ENCODE data around the gene PPM1H. TPM values are rescaled to one million over a fixed set of nuclear protein-coding genes. Genes with fewer than 3 reads are reported as not detected.

The PPM1H gene
- total RNA-seq, 4 donors from 2014 or later, result 0.83 to 3.0 (median 2.3) TPM

GRCh38 chr12:62898526-62898925 lies 36.4 kb downstream of the PPM1H start:
- H3K4me3 ChIP-seq, result no peak overlapping the region
- no peaks in the 10 kb centered on the region for H3K27me3 ChIP-seq
- no peak for DNase-seq (ENCODE audit: extremely low spot score)
- H3K36me3 ChIP-seq, result no peaks in the 10 kb centered on the region
- peaks cover 0 to 6% (median 0%) of the 10 kb centered on the region in 4 donors for H3K4me1 ChIP-seq
- intact Hi-C loops (cut with DNase I), result no loop called here
- WGBS, result 72% methylated on average over 2 of the region's 2 CpGs
- TF ChIP-seq CTCF (IDR thresholded peaks at IDR 0.05), result no peak
- TF ChIP-seq EP300 (IDR thresholded peaks at IDR 0.05), result no peak
- no peak for TF ChIP-seq POLR2A (IDR thresholded peaks at IDR 0.05; ENCODE audit: low read depth)
- no peak for TF ChIP-seq POLR2AphosphoS5 (IDR thresholded peaks at IDR 0.05)
- no peaks in the 10 kb centered on the region for H3K9me3 ChIP-seq
- no peak overlapping the region for H3K27ac ChIP-seq (replicated peaks in 1 of 4)

GRCh38 chr12:62895351-62895877 lies 39.5 kb downstream of the PPM1H start:
- no peak overlapping the region for H3K4me3 ChIP-seq
- no peaks in the 10 kb centered on the region for H3K4me1 ChIP-seq
- DNase-seq (ENCODE audit: extremely low spot score), result no peak
- no peaks in the 10 kb centered on the region for H3K36me3 ChIP-seq
- no peak overlapping the region for H3K27ac ChIP-seq (replicated peaks in 1 of 4)
- no peak for TF ChIP-seq CTCF (IDR thresholded peaks at IDR 0.05)
- TF ChIP-seq POLR2AphosphoS5 (IDR thresholded peaks at IDR 0.05), result no peak
- TF ChIP-seq POLR2A (IDR thresholded peaks at IDR 0.05; ENCODE audit: low read depth), result no peak
- TF ChIP-seq EP300 (IDR thresholded peaks at IDR 0.05), result no peak
- no peaks in the 10 kb centered on the region for H3K9me3 ChIP-seq
- WGBS, result 59% methylated on average over 2 of the region's 2 CpGs
- no peaks in the 10 kb centered on the region for H3K27me3 ChIP-seq
- intact Hi-C loops (cut with DNase I), result no loop called here

GRCh38 chr12:62893276-62893675 lies 41.7 kb downstream of the PPM1H start:
- Histone ChIP-seq H3K27me3 (no peaks in the 10 kb centered on the region), H3K9me3 (no peaks in the 10 kb centered on the region), H3K4me1 (no peaks in the 10 kb centered on the region), H3K36me3 (no peaks in the 10 kb centered on the region), H3K27ac (replicated peaks in 1 of 4) (no peak overlapping the region), H3K4me3 (no peak overlapping the region)
- DNase-seq (ENCODE audit: extremely low spot score), result no peak
- intact Hi-C loops (cut with DNase I), result no loop called here
- WGBS, result 71% methylated on average over 1 of the region's 1 CpG
- TF ChIP-seq CTCF (IDR thresholded peaks at IDR 0.05), result no peak
- TF ChIP-seq POLR2A (IDR thresholded peaks at IDR 0.05; ENCODE audit: low read depth), result no peak
- TF ChIP-seq EP300 (IDR thresholded peaks at IDR 0.05), result no peak
- TF ChIP-seq POLR2AphosphoS5 (IDR thresholded peaks at IDR 0.05), result no peak

- no peak overlapping the region for H3K4me3 ChIP-seq
- H3K9me3 ChIP-seq, result no peaks in the 10 kb centered on the region
- no peak for DNase-seq (ENCODE audit: extremely low spot score)
- H3K27me3 ChIP-seq, result no peaks in the 10 kb centered on the region
- WGBS, result 76% methylated on average over 5 of the region's 5 CpGs
- no peaks in the 10 kb centered on the region for H3K4me1 ChIP-seq
- H3K36me3 ChIP-seq, result no peaks in the 10 kb centered on the region
- H3K27ac ChIP-seq (replicated peaks in 1 of 4), result no peak overlapping the region
- intact Hi-C loops (cut with DNase I), result no loop called here
- no peak for TF ChIP-seq EP300 (IDR thresholded peaks at IDR 0.05)
- TF ChIP-seq CTCF (IDR thresholded peaks at IDR 0.05), result no peak
- no peak for TF ChIP-seq POLR2A (IDR thresholded peaks at IDR 0.05; ENCODE audit: low read depth)
- no peak for TF ChIP-seq POLR2AphosphoS5 (IDR thresholded peaks at IDR 0.05)
Measured at GRCh38 chr12:62891805-62892549, 43.0 kb downstream of the PPM1H start.
